NCI-H2029 treated with DMSO at 0.1 percent for 48 hours (cell line): ENCODE measurements around the gene CDK5RAP2.
"Not testable (repeated sequence)": the region's sequence is repeated elsewhere in the genome, so short reads cannot be mapped to it uniquely, and the experiment has no call there.

ENCODE experiments used
- DNase-seq: peaks from one replicate; lab custom pipeline; 2025; lab: John Stamatoyannopoulos, UW

CDK5RAP2 gene

GRCh38 chr9:120513825-120514396 is 66.1 kb downstream of the CDK5RAP2 start:
- no peak for DNase-seq

- no peak for DNase-seq
These were observed 69.2 kb downstream of the CDK5RAP2 start for GRCh38 chr9:120510816-120511215.

GRCh38 chr9:120507936-120508510 is 71.9 kb downstream of the CDK5RAP2 start:
- DNase-seq: no peak

- no peak for DNase-seq
These were observed 74.8 kb downstream of the CDK5RAP2 start for GRCh38 chr9:120505186-120505585.

- no peak for DNase-seq
These were observed 79.2 kb downstream of the CDK5RAP2 start for GRCh38 chr9:120500733-120501132.

GRCh38 chr9:120497865-120498264 is 82.1 kb downstream of the CDK5RAP2 start:
- DNase-seq: not testable (repeated sequence)

GRCh38 chr9:120496438-120496837 is 83.5 kb downstream of the CDK5RAP2 start:
- DNase-seq: not testable (repeated sequence)

GRCh38 chr9:120490888-120491595 is 88.9 kb downstream of the CDK5RAP2 start:
- DNase-seq: no peak

- DNase-seq: no peak
These were observed 93.1 kb downstream of the CDK5RAP2 start for GRCh38 chr9:120486835-120487234.

GRCh38 chr9:120486347-120486746 is 93.6 kb downstream of the CDK5RAP2 start:
- DNase-seq: peak; percentile 92

- no peak for DNase-seq
These were observed 94.2 kb downstream of the CDK5RAP2 start for GRCh38 chr9:120485788-120486187.

- no peak for DNase-seq
These were observed 95.8 kb downstream of the CDK5RAP2 start for GRCh38 chr9:120484162-120484561.

GRCh38 chr9:120482424-120483186 is 97.4 kb downstream of the CDK5RAP2 start:
- DNase-seq: no peak

- DNase-seq: no peak
These were observed 98.1 kb downstream of the CDK5RAP2 start for GRCh38 chr9:120481846-120482245.

GRCh38 chr9:120481248-120481647 is 98.7 kb downstream of the CDK5RAP2 start:
- no peak for DNase-seq

- DNase-seq: peak; percentile 50
These were observed 99.3 kb downstream of the CDK5RAP2 start for GRCh38 chr9:120480707-120481106.

- DNase-seq: no peak
These were observed 101.8 kb downstream of the CDK5RAP2 start for GRCh38 chr9:120478208-120478607.

GRCh38 chr9:120477534-120478001 is 102.4 kb downstream of the CDK5RAP2 start:
- DNase-seq: peak; percentile 71

GRCh38 chr9:120475341-120475740 is 104.6 kb downstream of the CDK5RAP2 start:
- DNase-seq: no peak

GRCh38 chr9:120474591-120475243 is 105.2 kb downstream of the CDK5RAP2 start:
- DNase-seq: no peak

GRCh38 chr9:120473608-120474007 is 106.4 kb downstream of the CDK5RAP2 start:
- no peak for DNase-seq
